ENCODE measurements around the gene SLMAP.

- TF ChIP-seq POLR2A (IDR thresholded peaks at IDR 0.05) (no peak), CTCF (IDR thresholded peaks at IDR 0.05) (no peak)
Observed at GRCh38 chr3:57737840-57738239, 18.3 kb upstream of the SLMAP start.

Measured in suprapubic skin (tissue), 3 donors.